SH-SY5Y (cell line): ENCODE measurements around the gene ITGA5.

Experiments
- GATA2 ChIP-seq: IDR thresholded peaks from 2 replicates; pipeline ENCODE4 v1.6.1; 2011; ENCODE audit warnings: mild to moderate bottlenecking, low read depth, low read length
- GATA3 ChIP-seq: IDR thresholded peaks from 2 replicates; pipeline ENCODE4 v1.6.1; 2011; ENCODE audit warnings: low read depth, mild to moderate bottlenecking, low read length, moderate library complexity

GRCh38 chr12:54368709-54369596 is 50.1 kb downstream of the ITGA5 start:
- no peak for TF ChIP-seq GATA3
- TF ChIP-seq GATA2: no peak
